Activated T-cell treated with anti-CD3 and anti-CD28 coated beads for 1 hour (primary cell): ENCODE results near the gene CHMP1A.
"Not testable (repeated sequence)": the region's sequence is repeated elsewhere in the genome, so short reads cannot be mapped to it uniquely, and the experiment has no call there.

Source experiments
- DNase-seq: peaks from one replicate; pipeline ENCODE4 v3.0.0-alpha.2; 2020; ENCODE audit warnings: low read depth

Gene CHMP1A

GRCh38 chr16:89658221-89658879 lies 842 bp upstream of the CHMP1A start:
- no peak for DNase-seq

- DNase-seq, result no peak
Observed at GRCh38 chr16:89656435-89657121, 930 bp downstream of the CHMP1A start.

- DNase-seq, result no peak
Observed at GRCh38 chr16:89655062-89655643, 2.4 kb downstream of the CHMP1A start.

- DNase-seq, result no peak
Observed at GRCh38 chr16:89653656-89654295, 3.7 kb downstream of the CHMP1A start.

- no peak for DNase-seq
Observed at GRCh38 chr16:89651584-89651983, 5.9 kb downstream of the CHMP1A start.

- DNase-seq, result no peak
Observed at GRCh38 chr16:89646906-89647305, 10.6 kb downstream of the CHMP1A start.

GRCh38 chr16:89646270-89646669 lies 11.2 kb downstream of the CHMP1A start:
- DNase-seq, result no peak

- no peak for DNase-seq
Observed at GRCh38 chr16:89645122-89645521, 12.4 kb downstream of the CHMP1A start.

- no peak for DNase-seq
Observed at GRCh38 chr16:89643769-89644300, 13.7 kb downstream of the CHMP1A start.

GRCh38 chr16:89642574-89642973 lies 14.9 kb downstream of the CHMP1A start:
- no peak for DNase-seq

GRCh38 chr16:89641458-89642119 lies 15.9 kb downstream of the CHMP1A start:
- DNase-seq, result no peak

GRCh38 chr16:89639385-89639784 lies 18.1 kb downstream of the CHMP1A start:
- no peak for DNase-seq

- DNase-seq, result no peak
Observed at GRCh38 chr16:89638455-89638854, 19.1 kb downstream of the CHMP1A start.

- DNase-seq, result no peak
Observed at GRCh38 chr16:89637379-89637778, 20.1 kb downstream of the CHMP1A start.

- DNase-seq, result no peak
Observed at GRCh38 chr16:89636663-89637062, 20.8 kb downstream of the CHMP1A start.

- not testable (repeated sequence) for DNase-seq
Observed at GRCh38 chr16:89634463-89635385, 22.8 kb downstream of the CHMP1A start.

GRCh38 chr16:89633064-89633631 lies 24.4 kb downstream of the CHMP1A start:
- DNase-seq, result no peak

GRCh38 chr16:89629827-89630610 lies 27.5 kb downstream of the CHMP1A start:
- DNase-seq, result no peak

GRCh38 chr16:89624777-89625761 lies 32.4 kb downstream of the CHMP1A start:
- no peak for DNase-seq
